IMR-90 (cell line): ENCODE results near the gene ATP2B2. TPM values are rescaled to one million over a fixed set of nuclear protein-coding genes. Genes with fewer than 3 reads are reported as not detected.

Experiments used
- ATAC-seq: fragments of 200-7000 bp; cut with Tn5 transposase; 2 replicates; pipeline ENCODE4 v1.9.1; 2020; ENCODE audit warnings: low read depth, mild to moderate bottlenecking, moderate library complexity
- BruUV-seq: library from RNA; stranded (reverse); fragments of 400-500 nt; replicated peaks from 2 replicates; lab custom pipeline; 2021; lab: Mats Ljungman, UMichigan
- CTCF ChIA-PET: fragments of 300-600 bp; formaldehyde crosslinking; extraction: SDS; loops from one replicate; lab custom pipeline; 2021; ENCODE audit warnings: antibody characterized with exemption; lab: Yijun Ruan, JAX
- POLR2A ChIA-PET: fragments of 300-600 bp; sonication (Branson Sonifier 250); formaldehyde crosslinking; loops from one replicate; lab custom pipeline; 2022; ENCODE audit warnings: antibody characterized with exemption; ENCODE audit not compliant: unreplicated experiment; lab: Charles Lee
- DNase-seq: peaks from one replicate; pipeline ENCODE4 v3.0.0; 2013
- H2AFZ ChIP-seq: replicated peaks from 2 replicates; pipeline ENCODE3; 2013; ENCODE audit warnings: low read length, mild to moderate bottlenecking; ENCODE audit not compliant: poor library complexity
- H2AK5ac ChIP-seq: 2 replicates; pipeline ENCODE4 v1.6.1; 2013; ENCODE audit warnings: low read depth, low read length, inconsistent platforms
- H2AK9ac ChIP-seq: replicated peaks from 2 replicates; pipeline ENCODE3; 2013; ENCODE audit warnings: mild to moderate bottlenecking, low read depth, low read length, moderate library complexity; ENCODE audit not compliant: poor library complexity
- H2BK120ac ChIP-seq: 2 replicates; pipeline ENCODE4 v1.6.1; 2013; ENCODE audit warnings: low read depth, low read length, inconsistent platforms
- H2BK15ac ChIP-seq: 3 replicates; pipeline ENCODE4 v1.6.1; 2013; ENCODE audit warnings: low read depth, low read length, inconsistent platforms
- H2BK20ac ChIP-seq: 2 replicates; pipeline ENCODE4 v1.6.1; 2013; ENCODE audit warnings: low read depth, mild to moderate bottlenecking, inconsistent platforms, low read length, moderate library complexity
- H2BK5ac ChIP-seq: 2 replicates; pipeline ENCODE4 v1.6.1; 2013; ENCODE audit warnings: mild to moderate bottlenecking, low read depth, low read length, inconsistent platforms; ENCODE audit not compliant: poor library complexity, severe bottlenecking
- H3K14ac ChIP-seq: replicated peaks from 2 replicates; pipeline ENCODE4 v1.6.1; 2013; ENCODE audit warnings: low read depth, low read length, inconsistent platforms
- H3K18ac ChIP-seq: 2 replicates; pipeline ENCODE4 v1.6.1; 2013; ENCODE audit warnings: low read depth, low read length, control low read depth
- H3K23ac ChIP-seq: 2 replicates; pipeline ENCODE4 v1.6.1; 2013; ENCODE audit warnings: low read depth, low read length, inconsistent platforms
- H3K27ac ChIP-seq: 2 replicates; pipeline ENCODE4 v1.5.1; 2013; ENCODE audit warnings: mild to moderate bottlenecking, control low read depth, low read length; ENCODE audit not compliant: insufficient read depth
- H3K27me3 ChIP-seq: 2 replicates; pipeline ENCODE4 v1.6.1; 2013; ENCODE audit warnings: low read length; ENCODE audit not compliant: control insufficient read depth, insufficient read depth
- H3K36me3 ChIP-seq: 2 replicates; pipeline ENCODE4 v1.6.1; 2013; ENCODE audit warnings: low read length, mixed read lengths; ENCODE audit not compliant: control insufficient read depth, insufficient read depth
- H3K4ac ChIP-seq: 2 replicates; pipeline ENCODE4 v1.6.1; 2013; ENCODE audit warnings: low read depth, low read length, inconsistent platforms
- H3K4me1 ChIP-seq: 2 replicates; pipeline ENCODE4 v1.6.1; 2013; ENCODE audit warnings: low read length, mixed read lengths; ENCODE audit not compliant: control insufficient read depth, insufficient read depth
- H3K4me2 ChIP-seq: 2 replicates; pipeline ENCODE4 v1.6.1; 2013; ENCODE audit warnings: low read depth, mild to moderate bottlenecking, control low read depth, low read length, moderate library complexity
- H3K4me3 ChIP-seq: 2 replicates; pipeline ENCODE4 v1.5.1; 2013; ENCODE audit warnings: low read depth, mild to moderate bottlenecking, control low read depth, low read length, moderate library complexity; ENCODE audit not compliant: insufficient read depth
- H3K56ac ChIP-seq: 2 replicates; pipeline ENCODE4 v1.6.1; 2013; ENCODE audit warnings: low read length, inconsistent platforms; ENCODE audit not compliant: insufficient read depth; ENCODE audit errors: extremely low read depth
- H3K79me1 ChIP-seq, 2 experiments: 2 replicates each; pipeline ENCODE4 v1.6.1; 2013; ENCODE audit warnings: low read length in 2 of 2, inconsistent platforms in 1 of 2, low read depth in 1 of 2
- H3K9ac ChIP-seq: 2 replicates; pipeline ENCODE4 v1.6.1; 2013; ENCODE audit warnings: low read depth, low read length, control low read depth
- H3K9me1 ChIP-seq: 2 replicates; pipeline ENCODE4 v1.6.1; 2013; ENCODE audit warnings: low read length, inconsistent platforms; ENCODE audit not compliant: insufficient read depth
- H3K9me3 ChIP-seq: 2 replicates; pipeline ENCODE4 v1.6.1; 2013; ENCODE audit warnings: low read length; ENCODE audit not compliant: control insufficient read depth, insufficient read depth
- H4K20me1 ChIP-seq: 2 replicates; pipeline ENCODE4 v1.6.1; 2013; ENCODE audit warnings: low read length, inconsistent platforms; ENCODE audit not compliant: insufficient read depth
- H4K5ac ChIP-seq: 2 replicates; pipeline ENCODE4 v1.6.1; 2013; ENCODE audit warnings: mild to moderate bottlenecking, low read depth, low read length, control low read depth
- H4K8ac ChIP-seq, 2 experiments: 2 replicates each; pipeline ENCODE4 v1.6.1; 2013; ENCODE audit warnings: low read depth in 2 of 2, low read length in 2 of 2, control low read depth in 1 of 2, inconsistent platforms in 1 of 2
- H4K91ac ChIP-seq: 2 replicates; pipeline ENCODE4 v1.6.1; 2013; ENCODE audit warnings: low read depth, low read length, inconsistent platforms; ENCODE audit not compliant: insufficient read depth
- BHLHE40 ChIP-seq: fragments of 150-350 bp; IDR thresholded peaks from 2 replicates; pipeline ENCODE4 v1.6.1; 2016; ENCODE audit warnings: mild to moderate bottlenecking, low read depth, low read length
- CEBPB ChIP-seq: IDR thresholded peaks from 2 replicates; pipeline ENCODE4 v1.6.1; 2012; ENCODE audit warnings: low read depth, low read length, improper control_type of control experiment
- CHD1 ChIP-seq: IDR thresholded peaks from 2 replicates; pipeline ENCODE4 v1.6.1; 2012; ENCODE audit warnings: low read depth, low read length, improper control_type of control experiment
- CTCF ChIP-seq: conservative IDR thresholded peaks from 2 replicates; pipeline ENCODE4 v1.5.1; 2012; ENCODE audit warnings: mild to moderate bottlenecking, low read depth, low read length, improper control_type of control experiment
- MAFK ChIP-seq: IDR thresholded peaks from 2 replicates; pipeline ENCODE4 v1.6.1; 2012; ENCODE audit warnings: low read depth, low read length, improper control_type of control experiment
- MXI1 ChIP-seq: IDR thresholded peaks from 2 replicates; pipeline ENCODE4 v1.6.1; 2012; ENCODE audit warnings: low read depth, mild to moderate bottlenecking, low read length, moderate library complexity, borderline replicate concordance
- POLR2A ChIP-seq: IDR thresholded peaks from 2 replicates; pipeline ENCODE4 v1.6.1; 2012; ENCODE audit warnings: mild to moderate bottlenecking, low read depth, low read length
- RAD21 ChIP-seq: IDR thresholded peaks from 2 replicates; pipeline ENCODE4 v1.6.1; 2012; ENCODE audit warnings: low read length, improper control_type of control experiment
- USF2 ChIP-seq: fragments of 150-350 bp; IDR thresholded peaks from 2 replicates; pipeline ENCODE4 v1.6.1; 2017; ENCODE audit warnings: mild to moderate bottlenecking, antibody characterized with exemption, low read length, low read depth
- WGBS, 2 experiments: methylation state at CpG; one replicate each; pipeline versions ENCODE4 v1.1.5 to v1.1.7; 2013; ENCODE audit warnings: missing lambda C conversion rate in 2 of 2; ENCODE audit not compliant: insufficient read length in 1 of 2; ENCODE audit errors: extremely low coverage in 2 of 2; 5-methylcytosine and 5-hydroxymethylcytosine counted together
- dilution Hi-C: fragments of 300-500 bp; cut with HindIII; formaldehyde crosslinking; loops from one replicate; pipeline ENCODE4 v1.14.3; 2018; ENCODE audit warnings: low sequenced_read_pairs; ENCODE audit not compliant: unreplicated experiment
- in situ Hi-C: fragments of 300-500 bp; cut with MboI; formaldehyde crosslinking; loops from 3 replicates; pipeline ENCODE4 v1.14.3; 2019; ENCODE audit warnings: low sequenced_read_pairs, inconsistent platforms, mixed read lengths
- intact Hi-C: fragments of 100-400 bp; cut with micrococcal nuclease; formaldehyde crosslinking; loops from 2 replicates; pipeline ENCODE4 v1.10.0; 2022
- polyA plus RNA-seq, 3 experiments: library from polyadenylated mRNA; depleted of rRNA; stranded (reverse); fragments of >200 nt; gene quantifications; 2 replicates each; pipeline ENCODE4 v1.2.3, GENCODE V29; 2012; ENCODE audit warnings: low replicate concordance in 1 of 3
- total RNA-seq: library from RNA; depleted of rRNA; stranded (reverse); fragments of >200 nt; gene quantifications from 2 replicates; pipeline ENCODE4 v1.2.3, GENCODE V29; 2012

ATP2B2 gene
- total and polyA plus RNA-seq, 2 of the 4 experiments (the other 2 are of a cell fraction), result under 0.01 to 0.02 TPM

GRCh38 chr3:10358309-10358980 is 146.9 kb downstream of the ATP2B2 start:
- H3K79me1 ChIP-seq, result no peaks in the 10 kb centered on the region
- in situ Hi-C loops (no loop called here), intact Hi-C loops (no loop called here), dilution Hi-C loops (no loop called here)
- H3K4me2 ChIP-seq, result no peak overlapping the region
- H2BK120ac ChIP-seq, result peak overlapping the region; percentile 95
- H4K5ac ChIP-seq, result peak overlapping the region; percentile 66; the same call in 1 of the 2 replicates
- peaks cover 4% of the 10 kb centered on the region for H3K9me3 ChIP-seq
- peaks cover 33% of the 10 kb centered on the region for H3K9me1 ChIP-seq
- no peak overlapping the region for H3K56ac ChIP-seq
- H2AK5ac ChIP-seq, result peak overlapping the region; percentile 59
- ChIA-PET CTCF (interaction anchor here (0.5 to 1.1 kb wide), 2 partner anchors 8 to 132 kb away, joined by 4 to 5 read pairs; no protein-coding TSS in a partner anchor), POLR2A (interaction anchor here (1.2 kb wide), 1 partner anchor 8 kb away, joined by 3 read pairs; no protein-coding TSS in a partner anchor)
- 92% methylated on average over 8 of the region's 22 CpGs; no CpG with 5 or more reads in 1 of the 2 experiments for WGBS, 2 experiments
- peak overlapping the region; percentile 52 for H2AK9ac ChIP-seq
- no peak overlapping the region; the same call in 1 of the 2 replicates for H3K27ac ChIP-seq
- TF ChIP-seq POLR2A (no peak), CTCF (no peak), RAD21 (no peak), CEBPB (no peak), MXI1 (no peak), BHLHE40 (no peak), USF2 (no peak), MAFK (no peak), CHD1 (no peak)
- H3K27me3 ChIP-seq, result no peaks in the 10 kb centered on the region
- H3K23ac ChIP-seq, result peak overlapping the region; percentile 81; the same call in 1 of the 2 replicates
- DNase-seq (no peak), ATAC-seq (no peak)
- H3K36me3 ChIP-seq, result no peaks in the 10 kb centered on the region
- no peak overlapping the region for H3K4me3 ChIP-seq
- H2BK20ac ChIP-seq, result peak overlapping the region; percentile 92
- H2BK15ac ChIP-seq, result peak overlapping the region; percentile 52; the same call in 2 of the 3 replicates
- no TSS peak for BruUV-seq
- no peaks in the 10 kb centered on the region for H4K20me1 ChIP-seq
- peak overlapping the region; percentile 78; the same call in 1 of the 2 replicates for H3K18ac ChIP-seq
- H3K4me1 ChIP-seq, result peaks cover 25% of the 10 kb centered on the region
- H2BK5ac ChIP-seq, result peak overlapping the region; percentile 88
- peak overlapping the region; percentile 35 for H3K14ac ChIP-seq
- H2AFZ ChIP-seq, result peak overlapping the region; percentile 26
- peak overlapping the region; percentile 94 for H3K4ac ChIP-seq
- H4K8ac ChIP-seq, result peak overlapping the region; percentile 45 to 95; a peak in 2 of 4 replicates
- no peak overlapping the region for H3K9ac ChIP-seq
- peak overlapping the region; percentile 49 for H4K91ac ChIP-seq
